ENCODE measurements around the gene CTDP1.

CTDP1 gene

GRCh38 chr18:79763407-79763806 is 83.8 kb downstream of the CTDP1 start:
- no peak for DNase-seq (ENCODE audit: low read depth)

- DNase-seq (ENCODE audit: low read depth), result no peak
These were observed 84.5 kb downstream of the CTDP1 start for GRCh38 chr18:79764131-79764530.

GRCh38 chr18:79765491-79766245 is 86.1 kb downstream of the CTDP1 start:
- DNase-seq (ENCODE audit: low read depth), result no peak

- no peak for DNase-seq (ENCODE audit: low read depth)
These were observed 86.7 kb downstream of the CTDP1 start for GRCh38 chr18:79766308-79766707.

- DNase-seq (ENCODE audit: low read depth), result no peak
These were observed 89.1 kb downstream of the CTDP1 start for GRCh38 chr18:79768745-79769144.

GRCh38 chr18:79769698-79770500 is 90.3 kb downstream of the CTDP1 start:
- DNase-seq (ENCODE audit: low read depth), result no peak

- DNase-seq (ENCODE audit: low read depth), result no peak
These were observed 90.9 kb downstream of the CTDP1 start for GRCh38 chr18:79770501-79770815.

- no peak for DNase-seq (ENCODE audit: low read depth)
These were observed 91.2 kb downstream of the CTDP1 start for GRCh38 chr18:79770826-79771225.

- no peak for DNase-seq (ENCODE audit: low read depth)
These were observed 92.0 kb downstream of the CTDP1 start for GRCh38 chr18:79771446-79772107.

- no peak for DNase-seq (ENCODE audit: low read depth)
These were observed 92.7 kb downstream of the CTDP1 start for GRCh38 chr18:79772108-79772864.

- no peak for DNase-seq (ENCODE audit: low read depth)
These were observed 93.5 kb downstream of the CTDP1 start for GRCh38 chr18:79772865-79773696.

- DNase-seq (ENCODE audit: low read depth), result no peak
These were observed 94.5 kb downstream of the CTDP1 start for GRCh38 chr18:79774111-79774510.

GRCh38 chr18:79775441-79776221 is 96.0 kb downstream of the CTDP1 start:
- DNase-seq (ENCODE audit: low read depth), result no peak

GRCh38 chr18:79776674-79777073 is 97.1 kb downstream of the CTDP1 start:
- no peak for DNase-seq (ENCODE audit: low read depth)

GRCh38 chr18:79778291-79778791 is 98.7 kb downstream of the CTDP1 start:
- DNase-seq (ENCODE audit: low read depth), result no peak

- DNase-seq (ENCODE audit: low read depth), result no peak
These were observed 99.6 kb downstream of the CTDP1 start for GRCh38 chr18:79779021-79779699.

- no peak for DNase-seq (ENCODE audit: low read depth)
These were observed 100.1 kb downstream of the CTDP1 start for GRCh38 chr18:79779700-79780190.

GRCh38 chr18:79780547-79780946 is 100.9 kb downstream of the CTDP1 start:
- DNase-seq (ENCODE audit: low read depth), result no peak

- DNase-seq (ENCODE audit: low read depth), result no peak
These were observed 101.8 kb downstream of the CTDP1 start for GRCh38 chr18:79781331-79781941.

Measured in T follicular helper cell (primary cell).